HepG2 (cell line): ENCODE data around the gene FGFBP2. TPM values are rescaled to one million over a fixed set of nuclear protein-coding genes. Genes with fewer than 3 reads are reported as not detected.

ENCODE experiments used
- BCL6 ChIP-seq: IDR thresholded peaks from 2 replicates; pipeline ENCODE4 v1.6.1; 2016; ENCODE audit warnings: missing genetic modification reagents, missing compliant biosample characterization
- FLYWCH1 ChIP-seq: sonication (generic); formaldehyde crosslinking; IDR thresholded peaks from 2 replicates; pipeline ENCODE4 v1.8.1; 2023; ENCODE audit warnings: mild to moderate bottlenecking, missing genetic modification reagents
- KMT2A ChIP-seq: sonication (generic); formaldehyde crosslinking; IDR thresholded peaks from 2 replicates; pipeline ENCODE4 v1.4.0; 2020; ENCODE audit warnings: missing genetic modification reagents
- NONO ChIP-seq, 2 experiments: fragments of 450-650 bp in 1 of 2; sonication (generic) in 1 of 2; formaldehyde crosslinking in 1 of 2; IDR thresholded peaks in 1 of 2; conservative IDR thresholded peaks in 1 of 2; 2 replicates each; pipeline versions ENCODE4 v1.6.1 to v1.8.0; 2017 to 2022; ENCODE audit warnings: mild to moderate bottlenecking in 1 of 2, missing genetic modification reagents in 1 of 2, moderate library complexity in 1 of 2
- POLR2AphosphoS5 ChIP-seq: IDR thresholded peaks from 2 replicates; pipeline ENCODE4 v1.6.1; 2012; ENCODE audit warnings: low read depth, low read length
- RAD21 ChIP-seq: fragments of 450-650 bp; formaldehyde crosslinking; IDR thresholded peaks from 2 replicates; pipeline ENCODE4 v1.5.0; 2020; ENCODE audit warnings: mild to moderate bottlenecking
- SMC3 ChIP-seq: IDR thresholded peaks from 2 replicates; pipeline ENCODE4 v1.6.1; 2011; ENCODE audit warnings: low read length, improper control_type of control experiment
- SNAI1 ChIP-seq: sonication (generic); formaldehyde crosslinking; IDR thresholded peaks from 2 replicates; pipeline ENCODE4 v1.5.0; 2020; ENCODE audit warnings: mild to moderate bottlenecking, missing genetic modification reagents, borderline replicate concordance
- SPEN ChIP-seq: sonication (generic); formaldehyde crosslinking; IDR thresholded peaks from 2 replicates; pipeline ENCODE4 v1.5.1; 2020; ENCODE audit warnings: low read depth, mild to moderate bottlenecking, missing genetic modification reagents
- THYN1 ChIP-seq: sonication (generic); formaldehyde crosslinking; IDR thresholded peaks from 2 replicates; pipeline ENCODE4 v1.8.1; 2023; ENCODE audit warnings: low read depth, mild to moderate bottlenecking, moderate library complexity, missing genetic modification reagents, borderline replicate concordance
- XRCC5 ChIP-seq: fragments of 200-400 bp; formaldehyde crosslinking; optimal IDR thresholded peaks from 2 replicates; pipeline ENCODE3; 2017; ENCODE audit warnings: mild to moderate bottlenecking, low read length
- ZNF678 ChIP-seq: sonication (generic); formaldehyde crosslinking; IDR thresholded peaks from 2 replicates; pipeline ENCODE4 v1.4.0; 2020; ENCODE audit warnings: mild to moderate bottlenecking, missing genetic modification reagents
- ZNF775 ChIP-seq: sonication (generic); formaldehyde crosslinking; IDR thresholded peaks from 2 replicates; pipeline ENCODE4 v1.4.0; 2020; ENCODE audit warnings: missing genetic modification reagents, mild to moderate bottlenecking, moderate library complexity, borderline replicate concordance
- polyA plus RNA-seq, 8 experiments: library from polyadenylated mRNA; depleted of rRNA in 3 of 8; stranded (reverse) in 7 of 8; unstranded in 1 of 8; fragments of >200 nt; fragmentation: Illumina TruSeq in 4 of 8; extraction: Trizol in 4 of 8; gene quantifications; 2 replicates each; pipeline versions ENCODE4 v1.2.1 to v1.2.3, GENCODE V29; 2011 to 2016; ENCODE audit warnings: low read depth in 4 of 8, missing spikeins in 1 of 8, mixed read lengths in 1 of 8; ENCODE audit not compliant: insufficient read depth in 1 of 8
- total RNA-seq, 5 experiments: library from RNA; depleted of rRNA; stranded (reverse); fragments of >200 nt; fragmentation: Illumina TruSeq; extraction: Trizol; gene quantifications; 2 replicates each; pipeline ENCODE4 v1.2.3, GENCODE V29; 2016; ENCODE audit warnings: low read depth in 1 of 5
- TF ChIP-seq, protein P1 (sequence below): sonication (generic); formaldehyde crosslinking; IDR thresholded peaks from 2 replicates; pipeline ENCODE4 v1.5.0; 2020; ENCODE audit warnings: mild to moderate bottlenecking, missing genetic modification reagents, moderate library complexity
- TF ChIP-seq, protein P2 (sequence below): sonication (generic); formaldehyde crosslinking; IDR thresholded peaks from 2 replicates; pipeline ENCODE4 v1.5.0; 2020; ENCODE audit warnings: mild to moderate bottlenecking, missing genetic modification reagents, borderline replicate concordance
- TF ChIP-seq, protein P3 (sequence below): sonication (generic); formaldehyde crosslinking; IDR thresholded peaks from 2 replicates; pipeline ENCODE4 v1.4.0; 2020; ENCODE audit warnings: mild to moderate bottlenecking, missing genetic modification reagents
- TF ChIP-seq, protein P4 (sequence below): sonication (generic); formaldehyde crosslinking; IDR thresholded peaks from 2 replicates; pipeline ENCODE4 v1.5.0; 2020; ENCODE audit warnings: missing genetic modification reagents
- TF ChIP-seq, protein P5 (sequence below): sonication (generic); formaldehyde crosslinking; IDR thresholded peaks from 2 replicates; pipeline ENCODE4 v1.4.0; 2020; ENCODE audit warnings: missing genetic modification reagents, borderline replicate concordance

The FGFBP2 gene
- total and polyA plus RNA-seq, 2 of the 13 experiments (the other 11 are each of a cell fraction or from before 2014, with no cell fraction given) = not detected

DNA sequence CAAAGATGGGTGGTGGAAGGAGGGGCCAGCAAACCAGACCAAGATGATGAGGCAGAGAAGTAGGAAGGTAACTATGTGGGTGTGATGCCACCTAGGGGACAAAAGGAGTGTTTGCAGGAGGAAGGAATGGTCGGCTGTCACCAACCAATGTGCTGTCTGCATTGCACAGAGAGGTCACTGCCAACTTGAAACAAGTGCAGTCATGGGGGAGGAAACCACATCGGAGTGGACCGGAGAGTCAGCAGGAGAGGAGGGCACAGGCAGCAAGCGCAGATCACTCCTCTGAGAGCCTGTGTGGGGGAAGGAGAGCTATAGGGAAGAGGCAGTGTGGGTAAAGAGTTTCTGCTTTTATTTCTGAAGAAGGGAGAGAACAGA is 38.5 kb upstream of the FGFBP2 start (continued):
- TF ChIP-seq, protein P1, sequence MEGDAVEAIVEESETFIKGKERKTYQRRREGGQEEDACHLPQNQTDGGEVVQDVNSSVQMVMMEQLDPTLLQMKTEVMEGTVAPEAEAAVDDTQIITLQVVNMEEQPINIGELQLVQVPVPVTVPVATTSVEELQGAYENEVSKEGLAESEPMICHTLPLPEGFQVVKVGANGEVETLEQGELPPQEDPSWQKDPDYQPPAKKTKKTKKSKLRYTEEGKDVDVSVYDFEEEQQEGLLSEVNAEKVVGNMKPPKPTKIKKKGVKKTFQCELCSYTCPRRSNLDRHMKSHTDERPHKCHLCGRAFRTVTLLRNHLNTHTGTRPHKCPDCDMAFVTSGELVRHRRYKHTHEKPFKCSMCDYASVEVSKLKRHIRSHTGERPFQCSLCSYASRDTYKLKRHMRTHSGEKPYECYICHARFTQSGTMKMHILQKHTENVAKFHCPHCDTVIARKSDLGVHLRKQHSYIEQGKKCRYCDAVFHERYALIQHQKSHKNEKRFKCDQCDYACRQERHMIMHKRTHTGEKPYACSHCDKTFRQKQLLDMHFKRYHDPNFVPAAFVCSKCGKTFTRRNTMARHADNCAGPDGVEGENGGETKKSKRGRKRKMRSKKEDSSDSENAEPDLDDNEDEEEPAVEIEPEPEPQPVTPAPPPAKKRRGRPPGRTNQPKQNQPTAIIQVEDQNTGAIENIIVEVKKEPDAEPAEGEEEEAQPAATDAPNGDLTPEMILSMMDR (CRISPR knock-in tag) = peak; percentile 92
- TF ChIP-seq THYN1 (CRISPR knock-in tag) = no peak
- peak; percentile 75 for TF ChIP-seq SMC3
- TF ChIP-seq SNAI1 (CRISPR knock-in tag) = no peak
- TF ChIP-seq, protein P2, sequence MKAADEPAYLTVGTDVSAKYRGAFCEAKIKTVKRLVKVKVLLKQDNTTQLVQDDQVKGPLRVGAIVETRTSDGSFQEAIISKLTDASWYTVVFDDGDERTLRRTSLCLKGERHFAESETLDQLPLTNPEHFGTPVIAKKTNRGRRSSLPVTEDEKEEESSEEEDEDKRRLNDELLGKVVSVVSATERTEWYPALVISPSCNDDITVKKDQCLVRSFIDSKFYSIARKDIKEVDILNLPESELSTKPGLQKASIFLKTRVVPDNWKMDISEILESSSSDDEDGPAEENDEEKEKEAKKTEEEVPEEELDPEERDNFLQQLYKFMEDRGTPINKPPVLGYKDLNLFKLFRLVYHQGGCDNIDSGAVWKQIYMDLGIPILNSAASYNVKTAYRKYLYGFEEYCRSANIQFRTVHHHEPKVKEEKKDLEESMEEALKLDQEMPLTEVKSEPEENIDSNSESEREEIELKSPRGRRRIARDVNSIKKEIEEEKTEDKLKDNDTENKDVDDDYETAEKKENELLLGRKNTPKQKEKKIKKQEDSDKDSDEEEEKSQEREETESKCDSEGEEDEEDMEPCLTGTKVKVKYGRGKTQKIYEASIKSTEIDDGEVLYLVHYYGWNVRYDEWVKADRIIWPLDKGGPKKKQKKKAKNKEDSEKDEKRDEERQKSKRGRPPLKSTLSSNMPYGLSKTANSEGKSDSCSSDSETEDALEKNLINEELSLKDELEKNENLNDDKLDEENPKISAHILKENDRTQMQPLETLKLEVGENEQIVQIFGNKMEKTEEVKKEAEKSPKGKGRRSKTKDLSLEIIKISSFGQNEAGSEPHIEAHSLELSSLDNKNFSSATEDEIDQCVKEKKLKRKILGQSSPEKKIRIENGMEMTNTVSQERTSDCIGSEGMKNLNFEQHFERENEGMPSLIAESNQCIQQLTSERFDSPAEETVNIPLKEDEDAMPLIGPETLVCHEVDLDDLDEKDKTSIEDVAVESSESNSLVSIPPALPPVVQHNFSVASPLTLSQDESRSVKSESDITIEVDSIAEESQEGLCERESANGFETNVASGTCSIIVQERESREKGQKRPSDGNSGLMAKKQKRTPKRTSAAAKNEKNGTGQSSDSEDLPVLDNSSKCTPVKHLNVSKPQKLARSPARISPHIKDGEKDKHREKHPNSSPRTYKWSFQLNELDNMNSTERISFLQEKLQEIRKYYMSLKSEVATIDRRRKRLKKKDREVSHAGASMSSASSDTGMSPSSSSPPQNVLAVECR (CRISPR knock-in tag) = no peak
- no peak for TF ChIP-seq ZNF678 (CRISPR knock-in tag)
- peak; percentile 81 for TF ChIP-seq XRCC5
- TF ChIP-seq KMT2A = no peak
- TF ChIP-seq, protein P3, sequence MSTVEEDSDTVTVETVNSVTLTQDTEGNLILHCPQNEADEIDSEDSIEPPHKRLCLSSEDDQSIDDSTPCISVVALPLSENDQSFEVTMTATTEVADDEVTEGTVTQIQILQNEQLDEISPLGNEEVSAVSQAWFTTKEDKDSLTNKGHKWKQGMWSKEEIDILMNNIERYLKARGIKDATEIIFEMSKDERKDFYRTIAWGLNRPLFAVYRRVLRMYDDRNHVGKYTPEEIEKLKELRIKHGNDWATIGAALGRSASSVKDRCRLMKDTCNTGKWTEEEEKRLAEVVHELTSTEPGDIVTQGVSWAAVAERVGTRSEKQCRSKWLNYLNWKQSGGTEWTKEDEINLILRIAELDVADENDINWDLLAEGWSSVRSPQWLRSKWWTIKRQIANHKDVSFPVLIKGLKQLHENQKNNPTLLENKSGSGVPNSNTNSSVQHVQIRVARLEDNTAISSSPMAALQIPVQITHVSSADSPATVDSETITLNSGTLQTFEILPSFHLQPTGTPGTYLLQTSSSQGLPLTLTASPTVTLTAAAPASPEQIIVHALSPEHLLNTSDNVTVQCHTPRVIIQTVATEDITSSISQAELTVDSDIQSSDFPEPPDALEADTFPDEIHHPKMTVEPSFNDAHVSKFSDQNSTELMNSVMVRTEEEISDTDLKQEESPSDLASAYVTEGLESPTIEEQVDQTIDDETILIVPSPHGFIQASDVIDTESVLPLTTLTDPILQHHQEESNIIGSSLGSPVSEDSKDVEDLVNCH = no peak
- TF ChIP-seq RAD21 (CRISPR knock-in tag) = peak; percentile 64
- TF ChIP-seq FLYWCH1 = no peak
- TF ChIP-seq, protein P4, sequence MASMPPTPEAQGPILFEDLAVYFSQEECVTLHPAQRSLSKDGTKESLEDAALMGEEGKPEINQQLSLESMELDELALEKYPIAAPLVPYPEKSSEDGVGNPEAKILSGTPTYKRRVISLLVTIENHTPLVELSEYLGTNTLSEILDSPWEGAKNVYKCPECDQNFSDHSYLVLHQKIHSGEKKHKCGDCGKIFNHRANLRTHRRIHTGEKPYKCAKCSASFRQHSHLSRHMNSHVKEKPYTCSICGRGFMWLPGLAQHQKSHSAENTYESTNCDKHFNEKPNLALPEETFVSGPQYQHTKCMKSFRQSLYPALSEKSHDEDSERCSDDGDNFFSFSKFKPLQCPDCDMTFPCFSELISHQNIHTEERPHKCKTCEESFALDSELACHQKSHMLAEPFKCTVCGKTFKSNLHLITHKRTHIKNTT (CRISPR knock-in tag) = no peak
- TF ChIP-seq SPEN (CRISPR knock-in tag) = no peak
- TF ChIP-seq, protein P5, sequence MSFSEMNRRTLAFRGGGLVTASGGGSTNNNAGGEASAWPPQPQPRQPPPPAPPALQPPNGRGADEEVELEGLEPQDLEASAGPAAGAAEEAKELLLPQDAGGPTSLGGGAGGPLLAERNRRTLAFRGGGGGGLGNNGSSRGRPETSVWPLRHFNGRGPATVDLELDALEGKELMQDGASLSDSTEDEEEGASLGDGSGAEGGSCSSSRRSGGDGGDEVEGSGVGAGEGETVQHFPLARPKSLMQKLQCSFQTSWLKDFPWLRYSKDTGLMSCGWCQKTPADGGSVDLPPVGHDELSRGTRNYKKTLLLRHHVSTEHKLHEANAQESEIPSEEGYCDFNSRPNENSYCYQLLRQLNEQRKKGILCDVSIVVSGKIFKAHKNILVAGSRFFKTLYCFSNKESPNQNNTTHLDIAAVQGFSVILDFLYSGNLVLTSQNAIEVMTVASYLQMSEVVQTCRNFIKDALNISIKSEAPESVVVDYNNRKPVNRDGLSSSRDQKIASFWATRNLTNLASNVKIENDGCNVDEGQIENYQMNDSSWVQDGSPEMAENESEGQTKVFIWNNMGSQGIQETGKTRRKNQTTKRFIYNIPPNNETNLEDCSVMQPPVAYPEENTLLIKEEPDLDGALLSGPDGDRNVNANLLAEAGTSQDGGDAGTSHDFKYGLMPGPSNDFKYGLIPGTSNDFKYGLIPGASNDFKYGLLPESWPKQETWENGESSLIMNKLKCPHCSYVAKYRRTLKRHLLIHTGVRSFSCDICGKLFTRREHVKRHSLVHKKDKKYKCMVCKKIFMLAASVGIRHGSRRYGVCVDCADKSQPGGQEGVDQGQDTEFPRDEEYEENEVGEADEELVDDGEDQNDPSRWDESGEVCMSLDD = no peak
- no peak for TF ChIP-seq NONO (IDR thresholded peaks at IDR 0.05)
- TF ChIP-seq NONO (CRISPR knock-in tag; conservative IDR thresholded peaks at IDR 0.05) = no peak
- no peak for TF ChIP-seq POLR2AphosphoS5
- no peak for TF ChIP-seq BCL6 (CRISPR knock-in tag)
- TF ChIP-seq ZNF775 (CRISPR knock-in tag) = no peak
